Naive thymus-derived CD4-positive, alpha-beta T cell (primary cell): ENCODE results near the gene CACNA2D2. TPM values are rescaled to one million over a fixed set of nuclear protein-coding genes. Genes with fewer than 3 reads are reported as not detected.

ENCODE experiments used
- ATAC-seq: fragments of 150-1000 bp; cut with Tn5 transposase; 2 replicates; pipeline ENCODE4 v1.10.0; 2021; ENCODE audit warnings: mild to moderate bottlenecking, moderate library complexity
- CTCF ChIA-PET: fragments of 350-600 bp; sonication (Branson Sonifier 250); formaldehyde crosslinking; loops from one replicate; lab custom pipeline; 2021; ENCODE audit warnings: antibody characterized with exemption; lab: Charles Lee
- POLR2A ChIA-PET: fragments of 350-600 bp; sonication (Branson Sonifier 250); formaldehyde crosslinking; loops from one replicate; lab custom pipeline; 2021; ENCODE audit warnings: antibody characterized with exemption, inconsistent platforms; lab: Charles Lee
- DNase-seq, 9 donors: peaks; one replicate each; pipeline versions ENCODE4 v3.0.0 to v3.0.0-alpha.2; 2020 to 2022; ENCODE audit warnings: mixed read lengths in 1 of 9
- H3K27ac ChIP-seq: one replicate; pipeline ENCODE4 v1.7.0; 2013; ENCODE audit warnings: mild to moderate bottlenecking, low read depth, low read length, moderate library complexity
- H3K27me3 ChIP-seq, 2 donors: one replicate each; pipeline ENCODE4 v1.7.0; 2013; ENCODE audit warnings: low read length in 2 of 2, mild to moderate bottlenecking in 2 of 2, moderate library complexity in 2 of 2; ENCODE audit not compliant: control insufficient read depth in 2 of 2, insufficient read depth in 2 of 2
- H3K36me3 ChIP-seq, 3 experiments: 1 replicate in 2 of 3; 2 replicates in 1 of 3; pipeline ENCODE4 v1.7.0; 2013; ENCODE audit warnings: low read length in 3 of 3, mild to moderate bottlenecking in 3 of 3, moderate library complexity in 1 of 3; ENCODE audit not compliant: insufficient read depth in 3 of 3, control insufficient read depth in 2 of 3
- H3K4me1 ChIP-seq, 2 donors: one replicate each; pipeline ENCODE4 v1.7.0; 2013; ENCODE audit warnings: low read length in 2 of 2, mild to moderate bottlenecking in 2 of 2, moderate library complexity in 1 of 2; ENCODE audit not compliant: control insufficient read depth in 2 of 2, insufficient read depth in 2 of 2
- H3K4me3 ChIP-seq: 2 replicates; pipeline ENCODE4 v1.7.0; 2013; ENCODE audit warnings: mild to moderate bottlenecking, low read length
- H3K9me3 ChIP-seq, 3 experiments: 1 replicate in 2 of 3; 2 replicates in 1 of 3; pipeline ENCODE4 v1.7.0; 2013; ENCODE audit warnings: low read length in 3 of 3; ENCODE audit not compliant: control insufficient read depth in 2 of 3
- H3K27ac Mint-ChIP-seq, 9 donors: one replicate each; pipeline ENCODE4 v1.8.0; 2020 to 2022; ENCODE audit warnings: mixed read lengths in 9 of 9, mild to moderate bottlenecking in 8 of 9, moderate library complexity in 5 of 9, inconsistent platforms in 2 of 9
- H3K27me3 Mint-ChIP-seq, 5 donors: one replicate each; pipeline ENCODE4 v1.8.0; 2021 to 2022; ENCODE audit warnings: mixed read lengths in 5 of 5, mild to moderate bottlenecking in 1 of 5
- H3K36me3 Mint-ChIP-seq, 5 donors: one replicate each; pipeline ENCODE4 v1.8.0; 2020 to 2022; ENCODE audit warnings: mixed read lengths in 5 of 5, mild to moderate bottlenecking in 3 of 5, inconsistent platforms in 1 of 5
- H3K4me1 Mint-ChIP-seq, 7 donors: one replicate each; pipeline ENCODE4 v1.8.0; 2020 to 2022; ENCODE audit warnings: mixed read lengths in 7 of 7, mild to moderate bottlenecking in 3 of 7, inconsistent platforms in 1 of 7
- H3K4me3 Mint-ChIP-seq, 10 donors: one replicate each; pipeline ENCODE4 v1.8.0; 2020 to 2022; ENCODE audit warnings: mild to moderate bottlenecking in 10 of 10, mixed read lengths in 10 of 10, moderate library complexity in 6 of 10, inconsistent platforms in 2 of 10
- H3K9me3 Mint-ChIP-seq, 11 donors: one replicate each; pipeline ENCODE4 v1.8.0; 2020 to 2022; ENCODE audit warnings: mixed read lengths in 11 of 11, mild to moderate bottlenecking in 4 of 11, inconsistent platforms in 1 of 11, moderate library complexity in 1 of 11
- intact Hi-C, 2 donors: fragments of 100-400 bp; cut with micrococcal nuclease; formaldehyde crosslinking; loops; one replicate each; pipeline ENCODE4 v1.15.1; 2023
- polyA plus RNA-seq, 2 donors: library from polyadenylated mRNA; unstranded; fragments of 300-500 nt; fragmentation: Illumina TruSeq; gene quantifications; one replicate each; pipeline ENCODE4 v1.2.3, GENCODE V29; 2021
- total RNA-seq, 6 experiments: library from RNA in 5 of 6; stranded (reverse) in 5 of 6; gene quantifications; 1 replicate in 5 of 6; 2 replicates in 1 of 6; pipeline ENCODE4 v1.2.3 and lab custom pipeline; 2021 to 2026

CACNA2D2 gene
- total and polyA plus RNA-seq, 7 experiments from 2014 or later = 0.32 to 6.2 (median 2.0) TPM

GRCh38 chr3:50405249-50405648 is 98.2 kb downstream of the CACNA2D2 start:
- no peak overlapping the region for H3K4me3 Mint-ChIP-seq
- ChIA-PET CTCF (interaction anchor here (1.2 kb wide), 1 partner anchor 146 kb away, joined by 3 read pairs; no protein-coding TSS in a partner anchor), POLR2A (no interaction called here)
- H3K9me3 ChIP-seq = no peaks in the 10 kb centered on the region
- peaks cover 0 to 4% (median 0%) of the 10 kb centered on the region in 5 donors for H3K36me3 Mint-ChIP-seq
- H3K4me1 Mint-ChIP-seq = no peaks in the 10 kb centered on the region
- no peak overlapping the region for H3K27ac ChIP-seq
- H3K27me3 Mint-ChIP-seq = peaks cover 0 to 4% (median 0%) of the 10 kb centered on the region in 5 donors
- H3K27me3 ChIP-seq = no peaks in the 10 kb centered on the region
- peaks cover 0 to 5% (median 0%) of the 10 kb centered on the region in 11 donors for H3K9me3 Mint-ChIP-seq
- H3K36me3 ChIP-seq = no peaks in the 10 kb centered on the region
- H3K4me3 ChIP-seq = no peak overlapping the region
- H3K4me1 ChIP-seq = no peaks in the 10 kb centered on the region
- H3K27ac Mint-ChIP-seq = no peak overlapping the region
- intact Hi-C loops = no loop called here
- DNase-seq (peak in 6 of 9 donors; percentile 10 to 45 (median 22)), ATAC-seq (no peak)

- POLR2A ChIA-PET = no interaction called here
- Mint-ChIP-seq H3K4me3 (no peak overlapping the region), H3K27ac (no peak overlapping the region), H3K4me1 (peaks cover 0 to 4% (median 0%) of the 10 kb centered on the region in 7 donors), H3K36me3 (peaks cover 0 to 4% (median 0%) of the 10 kb centered on the region in 5 donors), H3K27me3 (peaks cover 0 to 4% (median 0%) of the 10 kb centered on the region in 5 donors), H3K9me3 (peaks cover 0 to 5% (median 0%) of the 10 kb centered on the region in 11 donors)
- DNase-seq (no peak), ATAC-seq (no peak)
- no peak overlapping the region for H3K4me3 ChIP-seq
- no peak overlapping the region for H3K27ac ChIP-seq
- no peaks in the 10 kb centered on the region for H3K36me3 ChIP-seq
- intact Hi-C loops = no loop called here
- no peaks in the 10 kb centered on the region for H3K4me1 ChIP-seq
- H3K27me3 ChIP-seq = no peaks in the 10 kb centered on the region
- CTCF ChIA-PET = no interaction called here
- no peaks in the 10 kb centered on the region for H3K9me3 ChIP-seq
Measured at GRCh38 chr3:50401978-50402595, 101.3 kb downstream of the CACNA2D2 start.

GRCh38 chr3:50396502-50396901 is 106.9 kb downstream of the CACNA2D2 start:
- Histone ChIP-seq H3K27ac (no peak overlapping the region), H3K27me3 (no peaks in the 10 kb centered on the region), H3K4me3 (no peak overlapping the region), H3K9me3 (no peaks in the 10 kb centered on the region), H3K4me1 (no peaks in the 10 kb centered on the region), H3K36me3 (no peaks in the 10 kb centered on the region)
- DNase-seq (no peak), ATAC-seq (no peak)
- Mint-ChIP-seq H3K4me1 (peaks cover 0 to 7% (median 4%) of the 10 kb centered on the region in 7 donors), H3K36me3 (no peaks in the 10 kb centered on the region), H3K9me3 (no peaks in the 10 kb centered on the region), H3K4me3 (no peak overlapping the region), H3K27ac (no peak overlapping the region), H3K27me3 (no peaks in the 10 kb centered on the region)
- intact Hi-C loops = no loop called here
- POLR2A ChIA-PET = no interaction called here
- CTCF ChIA-PET = no interaction called here

GRCh38 chr3:50395070-50395860 is 108.2 kb downstream of the CACNA2D2 start:
- ChIA-PET CTCF (no interaction called here), POLR2A (no interaction called here)
- ATAC-seq (peak; percentile 72), DNase-seq (no peak)
- no peaks in the 10 kb centered on the region for H3K27me3 ChIP-seq
- H3K36me3 ChIP-seq = no peaks in the 10 kb centered on the region
- Mint-ChIP-seq H3K4me3 (no peak overlapping the region), H3K4me1 (peaks cover 0 to 7% (median 4%) of the 10 kb centered on the region in 7 donors), H3K36me3 (no peaks in the 10 kb centered on the region), H3K27me3 (no peaks in the 10 kb centered on the region), H3K9me3 (no peaks in the 10 kb centered on the region), H3K27ac (no peak overlapping the region)
- intact Hi-C loops = no loop called here
- H3K9me3 ChIP-seq = no peaks in the 10 kb centered on the region
- no peak overlapping the region for H3K4me3 ChIP-seq
- H3K27ac ChIP-seq = no peak overlapping the region
- no peaks in the 10 kb centered on the region for H3K4me1 ChIP-seq

- H3K27ac Mint-ChIP-seq = no peak overlapping the region
- H3K27me3 ChIP-seq = no peaks in the 10 kb centered on the region
- intact Hi-C loops = no loop called here
- no peaks in the 10 kb centered on the region for H3K36me3 Mint-ChIP-seq
- H3K9me3 ChIP-seq = no peaks in the 10 kb centered on the region
- no peaks in the 10 kb centered on the region for H3K4me1 ChIP-seq
- POLR2A ChIA-PET = no interaction called here
- no peaks in the 10 kb centered on the region for H3K27me3 Mint-ChIP-seq
- no peak overlapping the region for H3K4me3 ChIP-seq
- H3K4me1 Mint-ChIP-seq = peaks cover 0 to 6% (median 0%) of the 10 kb centered on the region in 7 donors
- H3K9me3 Mint-ChIP-seq = no peaks in the 10 kb centered on the region
- DNase-seq (no peak), ATAC-seq (no peak)
- H3K36me3 ChIP-seq = no peaks in the 10 kb centered on the region
- no peak overlapping the region for H3K27ac ChIP-seq
- CTCF ChIA-PET = no interaction called here
- no peak overlapping the region for H3K4me3 Mint-ChIP-seq
Measured at GRCh38 chr3:50393061-50393460, 110.4 kb downstream of the CACNA2D2 start.

GRCh38 chr3:50392101-50392715 is 111.2 kb downstream of the CACNA2D2 start:
- Histone ChIP-seq H3K4me1 (no peaks in the 10 kb centered on the region), H3K9me3 (no peaks in the 10 kb centered on the region), H3K36me3 (no peaks in the 10 kb centered on the region), H3K4me3 (no peak overlapping the region), H3K27me3 (no peaks in the 10 kb centered on the region), H3K27ac (no peak overlapping the region)
- H3K27me3 Mint-ChIP-seq = no peaks in the 10 kb centered on the region
- no peak for ATAC-seq
- H3K4me1 Mint-ChIP-seq = peaks cover 0 to 6% (median 0%) of the 10 kb centered on the region in 7 donors
- no peaks in the 10 kb centered on the region for H3K36me3 Mint-ChIP-seq
- intact Hi-C loops = no loop called here
- CTCF ChIA-PET = no interaction called here
- DNase-seq = no peak
- H3K4me3 Mint-ChIP-seq = no peak overlapping the region
- H3K9me3 Mint-ChIP-seq = no peaks in the 10 kb centered on the region
- H3K27ac Mint-ChIP-seq = peak overlapping the region in 1 of 9 donors; percentile 27
- POLR2A ChIA-PET = no interaction called here
